Ovary (tissue), 3 donors: ENCODE measurements around the gene LRP1B.

ENCODE experiments used
- CTCF ChIP-seq, 3 donors: fragments of 450-650 bp in 2 of 3; fragments of 200-600 bp in 1 of 3; IDR thresholded peaks; one replicate each; pipeline versions ENCODE4 v1.5.1 to v1.8.0; 2016 to 2022; ENCODE audit warnings: antibody characterized with exemption in 3 of 3, mild to moderate bottlenecking in 1 of 3
- POLR2A ChIP-seq: fragments of 450-650 bp; IDR thresholded peaks from one replicate; pipeline ENCODE4 v1.6.1; 2017; ENCODE audit warnings: antibody characterized with exemption, mild to moderate bottlenecking, moderate library complexity
- donor health status: DM: no; HTN: no; CAD: no.

GRCh38 chr2:140650825-140651224 lies 1480.0 kb downstream of the LRP1B start:
- TF ChIP-seq CTCF (IDR thresholded peaks at IDR 0.05) (no peak), POLR2A (no peak)
